Neural crest cell (in vitro differentiated cells): ENCODE results near the gene CD2. TPM values are rescaled to one million over a fixed set of nuclear protein-coding genes. Genes with fewer than 3 reads are reported as not detected.

Experiments
- DNase-seq: peaks from one replicate; pipeline ENCODE4 v3.0.0; 2021; ENCODE audit warnings: low read depth, mixed read lengths, low spot score
- H3K27ac Mint-ChIP-seq: one replicate; pipeline ENCODE4 v1.8.0; 2021; ENCODE audit warnings: mild to moderate bottlenecking, mixed read lengths; ENCODE audit not compliant: unreplicated experiment
- H3K27me3 Mint-ChIP-seq: 2 replicates; pipeline ENCODE4 v1.8.0; 2021; ENCODE audit warnings: low read depth, mild to moderate bottlenecking, mixed read lengths
- H3K36me3 Mint-ChIP-seq: 2 replicates; pipeline ENCODE4 v1.8.0; 2021; ENCODE audit warnings: low read depth, mild to moderate bottlenecking, mixed read lengths
- H3K4me1 Mint-ChIP-seq: 2 replicates; pipeline ENCODE4 v1.8.0; 2021; ENCODE audit warnings: mixed read lengths
- H3K4me3 Mint-ChIP-seq: one replicate; pipeline ENCODE4 v1.8.0; 2021; ENCODE audit warnings: mild to moderate bottlenecking, mixed read lengths
- H3K9me3 Mint-ChIP-seq: 2 replicates; pipeline ENCODE4 v1.8.0; 2021; ENCODE audit warnings: mixed read lengths
- CTCF ChIP-seq: fragments of 200-600 bp; sonication (generic); conservative IDR thresholded peaks from 2 replicates; pipeline ENCODE4 v1.5.0; 2021; ENCODE audit warnings: antibody characterized with exemption, mild to moderate bottlenecking
- total RNA-seq: library from RNA; stranded (reverse); gene quantifications from 2 replicates; pipeline ENCODE4 v1.2.1, GENCODE V29; 2021

Gene CD2
- total RNA-seq, 1 donor from 2014 or later = not detected

DNA sequence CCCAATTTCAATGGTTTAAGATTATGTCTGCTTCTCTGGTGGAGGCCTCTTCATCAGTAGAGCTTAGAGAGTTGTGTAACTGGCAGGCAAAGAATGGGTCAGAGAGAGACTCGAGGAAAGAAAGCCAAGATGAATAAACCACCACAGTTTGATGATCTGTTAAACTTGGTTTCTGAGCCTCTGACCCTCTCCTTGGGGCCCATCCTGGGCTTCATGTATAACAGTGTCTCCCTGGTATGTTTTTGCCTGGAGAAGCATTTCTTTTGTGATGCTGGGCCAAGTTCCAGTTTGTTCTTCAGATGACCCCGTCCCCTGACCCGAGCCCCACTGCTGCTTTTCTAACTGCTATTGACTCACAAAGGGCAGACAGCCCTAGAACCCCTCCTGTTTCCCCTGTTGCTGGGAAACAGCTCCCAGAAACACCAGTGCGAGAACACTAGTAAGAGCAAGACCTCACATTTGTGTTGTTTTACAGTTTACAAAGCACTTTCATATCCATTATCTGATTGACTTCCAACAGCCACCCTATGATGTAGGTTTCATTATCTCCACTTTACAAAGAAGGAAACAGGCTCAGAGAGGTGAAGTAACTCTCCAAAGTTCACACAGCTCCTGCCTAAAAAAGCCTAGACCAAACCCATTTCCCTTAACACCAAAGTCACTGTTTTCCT is 9.0 kb downstream of the CD2 start:
- no peaks in the 10 kb centered on the region for H3K27me3 Mint-ChIP-seq
- H3K4me1 Mint-ChIP-seq = peaks cover 20% of the 10 kb centered on the region
- no peak for DNase-seq
- TF ChIP-seq CTCF = no peak
- no peaks in the 10 kb centered on the region for H3K36me3 Mint-ChIP-seq
- H3K4me3 Mint-ChIP-seq = no peak overlapping the region
- H3K27ac Mint-ChIP-seq = peak overlapping the region; percentile 95
- H3K9me3 Mint-ChIP-seq = peaks cover 2% of the 10 kb centered on the region

DNA sequence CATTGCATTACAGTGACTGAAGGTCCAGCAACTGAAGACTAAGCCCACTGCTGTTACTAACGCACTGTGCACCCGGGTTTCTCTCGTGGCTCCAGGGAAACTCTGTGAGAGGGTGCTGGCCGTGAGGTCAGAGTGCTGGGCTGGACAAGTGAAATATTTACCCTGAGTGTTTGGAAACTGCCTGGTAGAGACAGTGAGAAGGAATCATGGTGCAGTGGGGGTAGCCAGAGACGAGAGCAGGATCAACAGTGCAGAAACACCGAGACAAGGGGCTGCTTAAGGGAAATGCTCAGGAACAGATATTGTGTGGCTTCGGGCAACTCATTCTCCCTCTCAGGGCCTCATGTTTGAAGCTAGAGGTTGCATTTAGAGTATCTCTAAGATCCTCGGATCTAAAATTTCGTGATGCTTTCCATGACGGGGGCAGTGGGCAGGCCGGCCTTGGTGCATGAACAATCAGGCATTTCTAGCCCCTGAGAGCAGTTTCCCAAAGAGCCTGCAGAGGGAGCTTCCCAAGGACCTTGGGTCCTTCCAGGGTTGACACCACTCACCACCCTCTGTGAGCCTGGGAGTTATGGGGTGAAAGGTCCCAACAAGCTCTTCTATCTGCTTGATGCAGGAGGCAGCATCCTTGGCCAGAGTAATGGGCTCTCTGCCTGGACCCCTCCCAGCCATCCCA is 9.7 kb downstream of the CD2 start:
- peaks cover 2% of the 10 kb centered on the region for H3K9me3 Mint-ChIP-seq
- H3K36me3 Mint-ChIP-seq = no peaks in the 10 kb centered on the region
- peak overlapping the region; percentile 95 for H3K27ac Mint-ChIP-seq
- H3K27me3 Mint-ChIP-seq = no peaks in the 10 kb centered on the region
- H3K4me1 Mint-ChIP-seq = peaks cover 20% of the 10 kb centered on the region
- peak; percentile 53 for TF ChIP-seq CTCF
- H3K4me3 Mint-ChIP-seq = no peak overlapping the region
- DNase-seq = peak; percentile 24

DNA sequence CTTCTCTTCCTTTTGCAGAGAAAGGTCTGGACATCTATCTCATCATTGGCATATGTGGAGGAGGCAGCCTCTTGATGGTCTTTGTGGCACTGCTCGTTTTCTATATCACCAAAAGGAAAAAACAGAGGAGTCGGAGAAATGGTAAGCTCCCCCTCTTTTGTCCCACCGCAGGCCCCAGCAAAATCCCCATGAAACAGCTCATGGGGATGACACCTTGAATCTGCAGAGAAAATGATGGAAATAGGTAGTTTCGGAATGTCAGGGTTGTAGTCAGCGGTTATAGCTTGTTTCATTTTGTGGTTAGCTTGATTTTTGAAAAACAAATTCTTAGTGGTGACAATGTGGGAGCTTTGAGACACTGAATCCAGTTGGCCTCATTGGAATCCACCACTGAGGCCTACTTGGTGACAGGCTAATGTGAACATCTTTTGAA is 10.3 kb downstream of the CD2 start:
- no peak overlapping the region for H3K4me3 Mint-ChIP-seq
- H3K36me3 Mint-ChIP-seq = no peaks in the 10 kb centered on the region
- peaks cover 23% of the 10 kb centered on the region for H3K4me1 Mint-ChIP-seq
- no peak for DNase-seq
- H3K27ac Mint-ChIP-seq = no peak overlapping the region
- TF ChIP-seq CTCF = no peak
- no peaks in the 10 kb centered on the region for H3K27me3 Mint-ChIP-seq
- peaks cover 2% of the 10 kb centered on the region for H3K9me3 Mint-ChIP-seq

DNA sequence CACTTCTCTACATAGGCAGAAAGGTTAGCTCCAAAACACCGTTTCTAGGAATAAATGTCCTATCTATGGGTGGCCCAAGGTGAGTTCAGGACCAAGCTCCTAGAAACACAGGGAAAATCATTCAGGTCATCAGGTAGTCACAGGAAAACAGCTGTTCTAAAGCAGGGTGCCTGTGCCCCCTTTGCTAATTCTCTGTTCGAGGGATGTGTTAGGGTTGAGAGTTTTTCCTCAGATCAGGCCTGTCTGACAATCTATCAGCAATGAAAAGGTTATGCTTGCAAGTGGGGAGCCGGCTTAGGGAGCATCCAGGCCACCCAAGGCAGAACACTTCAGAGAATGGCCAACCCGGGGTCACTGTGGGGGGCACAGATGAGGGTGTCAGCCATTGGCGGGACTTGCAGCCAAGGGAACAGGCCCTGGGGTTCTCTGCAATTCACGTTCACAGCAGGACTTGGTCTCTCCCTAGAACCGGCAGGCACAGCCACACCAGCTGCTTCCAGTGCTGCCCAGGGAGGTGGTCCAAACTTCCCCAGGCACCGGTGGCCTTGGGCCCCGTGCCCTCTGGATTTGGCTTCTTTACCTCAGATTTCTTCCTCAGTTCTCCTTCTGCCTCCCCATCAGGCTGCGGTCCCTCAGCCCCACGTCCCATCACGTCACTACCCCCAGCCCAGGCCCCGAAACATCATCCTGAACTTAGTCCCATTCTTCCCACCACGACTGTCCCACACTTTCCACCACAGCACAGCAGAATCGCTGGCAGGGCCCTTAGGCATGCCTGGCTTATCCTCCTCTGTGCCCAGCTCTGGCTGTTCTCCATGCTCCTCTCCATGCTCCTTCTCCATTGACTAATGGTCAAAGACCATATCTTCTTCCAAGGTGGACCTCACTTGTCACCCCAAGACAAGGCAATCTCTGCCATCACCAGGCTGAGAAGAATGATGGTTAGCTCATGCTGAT is 11.0 kb downstream of the CD2 start:
- no peaks in the 10 kb centered on the region for H3K36me3 Mint-ChIP-seq

More for the DNA sequence above, 11.0 kb downstream of the CD2 start:
- H3K9me3 Mint-ChIP-seq = peaks cover 2% of the 10 kb centered on the region
- H3K27me3 Mint-ChIP-seq = no peaks in the 10 kb centered on the region
- no peak for TF ChIP-seq CTCF
- H3K4me1 Mint-ChIP-seq = peaks cover 23% of the 10 kb centered on the region
- no peak overlapping the region for H3K27ac Mint-ChIP-seq
- no peak overlapping the region for H3K4me3 Mint-ChIP-seq
- DNase-seq = no peak
